Subcutaneous abdominal adipose tissue (tissue), 5 donors: ENCODE data around the gene ZNF770.

Source experiments
- H3K27ac ChIP-seq: one replicate; pipeline ENCODE4 v1.7.0; 2013; ENCODE audit warnings: low read depth, mild to moderate bottlenecking, inconsistent platforms, low read length, moderate library complexity
- H3K27me3 ChIP-seq, 5 donors: one replicate each; pipeline ENCODE4 v1.7.0; 2013; ENCODE audit warnings: low read length in 5 of 5, inconsistent platforms in 1 of 5; ENCODE audit not compliant: control insufficient read depth in 5 of 5, insufficient read depth in 4 of 5
- H3K36me3 ChIP-seq, 5 donors: one replicate each; pipeline ENCODE4 v1.7.0; 2013; ENCODE audit warnings: low read length in 5 of 5; ENCODE audit not compliant: control insufficient read depth in 5 of 5, insufficient read depth in 5 of 5
- H3K4me1 ChIP-seq, 5 donors: one replicate each; pipeline ENCODE4 v1.7.0; 2013; ENCODE audit warnings: low read length in 5 of 5, mild to moderate bottlenecking in 3 of 5, moderate library complexity in 1 of 5; ENCODE audit not compliant: control insufficient read depth in 5 of 5, insufficient read depth in 5 of 5
- H3K4me3 ChIP-seq, 5 donors: one replicate each; pipeline ENCODE4 v1.7.0; 2013; ENCODE audit warnings: low read length in 5 of 5, low read depth in 1 of 5
- H3K9ac ChIP-seq, 5 donors: one replicate each; pipeline ENCODE4 v1.7.0; 2013; ENCODE audit warnings: low read length in 5 of 5, mild to moderate bottlenecking in 4 of 5, moderate library complexity in 3 of 5
- H3K9me3 ChIP-seq, 5 donors: one replicate each; pipeline ENCODE4 v1.7.0; 2013; ENCODE audit warnings: low read length in 5 of 5; ENCODE audit not compliant: control insufficient read depth in 5 of 5
- donor health status: healthy.
- donor health status: healthy.
- donor health status: healthy.
- donor health status: healthy.
- donor health status: healthy.

The ZNF770 gene

GRCh38 chr15:34988027-34988902, at the start of gene ZNF770:
Gene ZNF770 (minus strand): TSS chr15:34988287. CDS start chr15:34983434, 4,853 bp downstream.
- H3K27me3 ChIP-seq = peaks cover 0 to 6% (median 0%) of the 10 kb centered on the region in 5 donors
- H3K4me1 ChIP-seq = peaks cover 4 to 48% (median 40%) of the 10 kb centered on the region in 5 donors
- peak within 1 kb of the TSS; percentile 80 to 100 (median 95) for H3K4me3 ChIP-seq
- H3K9ac ChIP-seq = peak within 1 kb of the TSS; percentile 97 to 100 (median 99)
- peaks cover 0 to 4% (median 0%) of the 10 kb centered on the region in 5 donors for H3K36me3 ChIP-seq
- no peaks in the 10 kb centered on the region for H3K9me3 ChIP-seq
- peak within 1 kb of the TSS; percentile 99 for H3K27ac ChIP-seq

GRCh38 chr15:35028235-35028984, 40.3 kb upstream of the ZNF770 start:
- Histone ChIP-seq H3K27me3 (no peaks in the 10 kb centered on the region), H3K4me3 (no peak overlapping the region), H3K9me3 (no peaks in the 10 kb centered on the region), H3K9ac (no peak overlapping the region), H3K27ac (no peak overlapping the region), H3K36me3 (no peaks in the 10 kb centered on the region), H3K4me1 (no peaks in the 10 kb centered on the region)

- Histone ChIP-seq H3K9me3 (no peaks in the 10 kb centered on the region), H3K4me1 (peaks cover 0 to 3% (median 0%) of the 10 kb centered on the region in 5 donors), H3K9ac (no peak overlapping the region), H3K27me3 (no peaks in the 10 kb centered on the region), H3K4me3 (no peak overlapping the region), H3K27ac (no peak overlapping the region), H3K36me3 (no peaks in the 10 kb centered on the region)
These were observed 35.7 kb upstream of the ZNF770 start for GRCh38 chr15:35023804-35024203.

- H3K27ac ChIP-seq = no peak overlapping the region
- H3K9me3 ChIP-seq = no peaks in the 10 kb centered on the region
- H3K36me3 ChIP-seq = no peaks in the 10 kb centered on the region
- no peak overlapping the region for H3K9ac ChIP-seq
- H3K4me1 ChIP-seq = peaks cover 0 to 3% (median 0%) of the 10 kb centered on the region in 5 donors
- H3K4me3 ChIP-seq = no peak overlapping the region
- no peaks in the 10 kb centered on the region for H3K27me3 ChIP-seq
These were observed 32.9 kb upstream of the ZNF770 start for GRCh38 chr15:35020974-35021373.

- H3K4me3 ChIP-seq = no peak overlapping the region
- H3K9ac ChIP-seq = peak overlapping the region in 1 of 5 donors; percentile 4
- no peaks in the 10 kb centered on the region for H3K36me3 ChIP-seq
- H3K9me3 ChIP-seq = no peaks in the 10 kb centered on the region
- H3K4me1 ChIP-seq = peaks cover 0 to 3% (median 0%) of the 10 kb centered on the region in 5 donors
- no peaks in the 10 kb centered on the region for H3K27me3 ChIP-seq
- no peak overlapping the region for H3K27ac ChIP-seq
These were observed 31.6 kb upstream of the ZNF770 start for GRCh38 chr15:35019404-35020327.

GRCh38 chr15:35014241-35014640, 26.2 kb upstream of the ZNF770 start:
- Histone ChIP-seq H3K27me3 (no peaks in the 10 kb centered on the region), H3K36me3 (no peaks in the 10 kb centered on the region), H3K4me1 (no peaks in the 10 kb centered on the region), H3K9me3 (no peaks in the 10 kb centered on the region), H3K9ac (no peak overlapping the region), H3K27ac (no peak overlapping the region), H3K4me3 (no peak overlapping the region)

GRCh38 chr15:35013370-35013769, 25.3 kb upstream of the ZNF770 start:
- H3K4me1 ChIP-seq = no peaks in the 10 kb centered on the region
- H3K9me3 ChIP-seq = no peaks in the 10 kb centered on the region
- no peak overlapping the region for H3K9ac ChIP-seq
- no peak overlapping the region for H3K27ac ChIP-seq
- H3K4me3 ChIP-seq = no peak overlapping the region
- no peaks in the 10 kb centered on the region for H3K27me3 ChIP-seq
- H3K36me3 ChIP-seq = no peaks in the 10 kb centered on the region

GRCh38 chr15:35007397-35007796, 19.3 kb upstream of the ZNF770 start:
- no peak overlapping the region for H3K4me3 ChIP-seq
- no peaks in the 10 kb centered on the region for H3K27me3 ChIP-seq
- no peaks in the 10 kb centered on the region for H3K9me3 ChIP-seq
- no peaks in the 10 kb centered on the region for H3K36me3 ChIP-seq
- H3K9ac ChIP-seq = no peak overlapping the region
- H3K4me1 ChIP-seq = no peaks in the 10 kb centered on the region
- H3K27ac ChIP-seq = no peak overlapping the region

- H3K9ac ChIP-seq = no peak overlapping the region
- no peaks in the 10 kb centered on the region for H3K4me1 ChIP-seq
- H3K27me3 ChIP-seq = no peaks in the 10 kb centered on the region
- H3K36me3 ChIP-seq = no peaks in the 10 kb centered on the region
- no peak overlapping the region for H3K27ac ChIP-seq
- no peaks in the 10 kb centered on the region for H3K9me3 ChIP-seq
- H3K4me3 ChIP-seq = no peak overlapping the region
These were observed 17.8 kb upstream of the ZNF770 start for GRCh38 chr15:35005933-35006332.
